ENCODE results near the gene AP3B1. TPM values are rescaled to one million over a fixed set of nuclear protein-coding genes. Genes with fewer than 3 reads are reported as not detected.
"Not testable (repeated sequence)": the region's sequence is repeated elsewhere in the genome, so short reads cannot be mapped to it uniquely, and the experiment has no call there.

AP3B1 gene
- total RNA-seq, 1 experiment from 2014 or later: 41.1 TPM

DNA sequence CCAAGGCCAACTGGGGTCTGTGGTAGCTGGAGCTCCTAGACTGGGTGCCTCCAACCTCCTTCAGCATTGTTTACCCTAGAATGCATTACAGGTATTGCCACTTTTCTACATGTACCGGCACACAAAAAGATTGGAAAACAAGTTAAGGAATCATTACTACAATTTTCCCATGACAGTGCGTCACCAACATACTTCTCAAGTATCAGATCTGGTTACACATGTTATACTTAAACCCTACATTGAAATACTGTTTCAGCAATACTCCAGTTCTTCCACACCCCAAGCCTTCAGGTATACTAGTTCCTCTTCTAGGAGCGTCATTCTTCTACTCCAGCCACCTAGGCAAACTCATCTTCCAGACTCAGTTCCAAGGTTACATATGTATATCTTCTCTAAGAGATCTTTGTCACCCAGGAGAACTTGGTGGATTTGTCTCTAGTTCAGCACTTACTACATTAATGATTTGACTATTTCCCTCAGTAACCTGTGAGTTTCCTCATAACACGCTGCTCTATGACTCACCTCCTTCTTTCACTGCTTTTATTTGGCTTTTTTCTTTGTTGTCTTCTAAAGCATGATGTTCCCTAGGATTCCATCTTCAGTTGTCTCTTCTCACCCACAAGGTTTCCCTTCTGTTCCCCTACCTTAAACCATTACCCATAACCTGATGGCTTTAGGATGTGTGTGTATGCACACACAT lies 217.0 kb downstream of the AP3B1 start:
- Histone ChIP-seq H3K9me3 (no peaks in the 10 kb centered on the region), H3K36me3 (no peaks in the 10 kb centered on the region; the same call in 1 of the 2 replicates), H3K27me3 (no peaks in the 10 kb centered on the region), H3K4me3 (no peak overlapping the region)
- no peak for DNase-seq

- Histone ChIP-seq H3K9me3 (no peaks in the 10 kb centered on the region), H3K27me3 (no peaks in the 10 kb centered on the region), H3K36me3 (no peaks in the 10 kb centered on the region; the same call in 1 of the 2 replicates), H3K4me3 (no peak overlapping the region)
- no peak for DNase-seq
Measured at GRCh38 chr5:78076351-78076750, 218.1 kb downstream of the AP3B1 start.

DNA sequence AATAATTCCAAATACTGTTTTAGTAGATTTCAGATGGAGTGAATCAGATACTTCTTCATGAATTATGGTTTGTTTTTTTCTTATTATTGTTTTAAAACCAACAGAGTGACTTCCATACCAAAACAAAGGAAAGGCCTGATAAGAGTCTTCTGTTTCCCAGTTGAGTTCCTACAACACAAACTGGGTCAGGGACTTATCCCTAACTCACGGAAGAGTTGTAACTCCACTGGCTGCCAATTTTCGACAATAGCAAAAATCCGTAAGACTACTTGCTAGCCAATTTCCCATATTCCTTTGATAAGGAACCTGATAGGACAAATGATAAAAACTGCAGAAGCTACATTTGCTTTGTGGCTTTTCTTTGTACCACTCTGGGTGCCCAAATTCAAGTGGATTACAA lies 219.2 kb downstream of the AP3B1 start:
- Histone ChIP-seq H3K27me3 (no peaks in the 10 kb centered on the region), H3K4me3 (no peak overlapping the region), H3K9me3 (no peaks in the 10 kb centered on the region), H3K36me3 (no peaks in the 10 kb centered on the region; the same call in 1 of the 2 replicates)
- no peak for DNase-seq

GRCh38 chr5:78070691-78071090 lies 223.8 kb downstream of the AP3B1 start:
- not testable (repeated sequence) for H3K4me3 ChIP-seq, H3K27me3 ChIP-seq, H3K36me3 ChIP-seq, H3K9me3 ChIP-seq, DNase-seq

DNA sequence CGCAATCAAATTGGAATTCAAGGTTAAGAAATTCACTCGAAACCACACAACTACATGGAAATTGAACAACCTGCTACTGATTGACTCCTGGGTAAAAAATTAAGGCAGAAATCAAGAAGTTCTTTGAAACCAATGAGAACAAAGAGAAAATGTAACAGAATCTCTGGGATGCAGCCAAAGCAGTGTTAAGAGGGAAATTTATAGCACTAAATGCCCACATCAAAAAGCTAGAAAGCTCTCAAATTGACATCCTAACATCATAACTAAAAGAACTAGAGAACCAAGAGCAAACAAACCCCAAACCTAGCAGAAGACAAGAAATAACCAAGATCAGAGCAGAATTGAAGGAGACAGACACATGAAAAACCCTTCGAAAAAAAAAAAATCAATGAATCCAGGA lies 226.9 kb downstream of the AP3B1 start:
- DNase-seq, H3K27me3 ChIP-seq, H3K9me3 ChIP-seq: not testable (repeated sequence)

GRCh38 chr5:78066722-78067121 lies 227.8 kb downstream of the AP3B1 start:
- not testable (repeated sequence) for DNase-seq, H3K9me3 ChIP-seq, H3K27me3 ChIP-seq, H3K36me3 ChIP-seq, H3K4me3 ChIP-seq

More for the DNA sequence above, 226.9 kb downstream of the AP3B1 start:
- not testable (repeated sequence) for H3K36me3 ChIP-seq, H3K4me3 ChIP-seq

DNA sequence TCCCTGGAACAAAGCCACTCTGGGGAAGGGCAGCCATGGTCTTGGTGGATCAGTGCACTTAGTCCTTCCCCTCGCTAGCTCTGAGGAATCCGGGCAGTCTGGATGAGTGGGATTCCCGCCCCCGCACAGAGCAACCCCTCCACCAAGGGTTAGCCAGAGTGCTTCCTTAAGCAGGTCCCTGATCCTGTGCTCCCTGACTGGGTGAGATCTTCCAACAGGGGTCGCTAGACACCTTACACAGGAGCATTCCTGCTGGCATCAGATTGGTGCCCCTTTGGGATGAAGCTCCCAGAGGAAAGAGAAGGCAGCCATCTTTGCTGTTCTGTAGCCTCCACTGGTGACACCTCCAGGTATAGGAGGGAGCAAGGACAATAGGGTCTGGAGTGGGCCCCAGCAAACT lies 228.8 kb downstream of the AP3B1 start:
- Histone ChIP-seq H3K27me3 (no peaks in the 10 kb centered on the region), H3K9me3 (peaks cover 6% of the 10 kb centered on the region), H3K36me3 (no peaks in the 10 kb centered on the region), H3K4me3 (no peak overlapping the region)
- DNase-seq: no peak

DNA sequence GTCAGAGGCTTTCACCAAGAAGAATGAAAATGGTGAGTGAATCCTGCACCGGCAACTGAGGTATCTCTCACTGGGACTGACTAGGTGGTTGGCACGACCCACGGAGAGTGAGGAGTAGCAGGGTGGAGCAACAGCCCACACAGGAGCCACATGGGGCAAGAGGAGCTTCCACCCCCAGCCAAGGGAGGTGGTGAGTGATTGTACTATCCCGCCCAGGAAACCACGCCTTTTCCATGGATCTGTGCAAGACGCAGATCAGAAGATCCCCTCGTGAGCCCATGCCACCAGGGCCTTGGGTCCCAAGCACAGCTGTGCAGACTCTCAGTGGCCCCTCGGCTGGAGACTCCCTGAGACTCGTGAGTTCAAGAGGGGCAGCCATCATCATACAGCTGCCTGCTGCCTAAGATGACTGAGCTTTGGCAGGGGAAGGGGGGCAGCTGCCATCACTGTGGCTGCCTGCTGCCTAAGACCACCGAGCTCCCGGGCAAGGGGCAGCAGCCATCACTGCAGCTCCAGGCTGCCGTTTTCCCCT lies 229.5 kb downstream of the AP3B1 start:
- H3K9me3 ChIP-seq: peaks cover 6% of the 10 kb centered on the region
- H3K27me3 ChIP-seq: no peaks in the 10 kb centered on the region
- no peaks in the 10 kb centered on the region for H3K36me3 ChIP-seq
- H3K4me3 ChIP-seq: no peak overlapping the region
- DNase-seq: no peak

DNA sequence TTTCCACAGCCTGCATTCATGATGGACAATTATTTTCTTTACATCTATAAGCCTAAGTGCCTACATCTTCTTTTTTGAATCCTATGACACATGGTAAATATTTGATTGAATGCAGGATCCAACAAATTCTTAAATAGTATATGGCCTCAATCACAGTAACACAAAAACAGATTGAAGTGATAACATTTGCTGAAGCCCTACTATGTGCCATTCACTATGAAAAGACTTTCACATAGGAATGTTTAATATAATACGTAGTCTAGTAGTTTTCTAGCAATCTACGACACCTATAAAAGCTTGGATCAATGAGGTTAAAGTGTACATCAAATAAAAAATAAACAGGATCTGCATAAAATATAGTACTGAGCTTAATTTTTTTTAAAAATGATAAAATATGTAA lies 231.0 kb downstream of the AP3B1 start:
- Histone ChIP-seq H3K4me3 (no peak overlapping the region), H3K36me3 (no peaks in the 10 kb centered on the region)
- no peak for DNase-seq

GRCh38 chr5:78062645-78063044 lies 231.9 kb downstream of the AP3B1 start:
- peaks cover 5% of the 10 kb centered on the region for H3K9me3 ChIP-seq
- no peaks in the 10 kb centered on the region for H3K27me3 ChIP-seq

More for the DNA sequence above, 231.0 kb downstream of the AP3B1 start:
- Histone ChIP-seq H3K9me3 (peaks cover 6% of the 10 kb centered on the region), H3K27me3 (no peaks in the 10 kb centered on the region)

DNA sequence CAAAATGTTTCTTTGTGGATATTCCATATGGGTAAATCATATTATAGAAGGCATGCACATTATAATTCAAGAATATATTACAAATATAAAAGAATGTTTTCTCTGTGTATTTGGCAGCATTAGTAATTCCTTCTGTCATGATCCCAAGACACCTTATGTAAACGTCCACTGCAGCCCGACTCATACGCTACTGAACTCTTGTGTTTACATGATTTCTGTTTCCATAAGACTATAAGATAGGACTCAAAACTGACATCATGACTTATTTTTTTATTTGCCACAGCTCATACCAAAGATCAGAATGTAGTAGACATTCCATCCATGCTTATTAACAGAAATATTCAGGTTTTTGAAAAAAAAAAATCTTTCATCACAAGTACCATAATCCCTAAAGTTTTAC lies 234.1 kb downstream of the AP3B1 start:
- H3K36me3 ChIP-seq: no peaks in the 10 kb centered on the region
- H3K9me3 ChIP-seq: no peaks in the 10 kb centered on the region
- no peaks in the 10 kb centered on the region for H3K27me3 ChIP-seq
- no peak overlapping the region for H3K4me3 ChIP-seq
- DNase-seq: peak; percentile 12

More at GRCh38 chr5:78062645-78063044, 231.9 kb downstream of the AP3B1 start:
- no peak overlapping the region for H3K4me3 ChIP-seq
- DNase-seq: no peak
- H3K36me3 ChIP-seq: no peaks in the 10 kb centered on the region

DNA sequence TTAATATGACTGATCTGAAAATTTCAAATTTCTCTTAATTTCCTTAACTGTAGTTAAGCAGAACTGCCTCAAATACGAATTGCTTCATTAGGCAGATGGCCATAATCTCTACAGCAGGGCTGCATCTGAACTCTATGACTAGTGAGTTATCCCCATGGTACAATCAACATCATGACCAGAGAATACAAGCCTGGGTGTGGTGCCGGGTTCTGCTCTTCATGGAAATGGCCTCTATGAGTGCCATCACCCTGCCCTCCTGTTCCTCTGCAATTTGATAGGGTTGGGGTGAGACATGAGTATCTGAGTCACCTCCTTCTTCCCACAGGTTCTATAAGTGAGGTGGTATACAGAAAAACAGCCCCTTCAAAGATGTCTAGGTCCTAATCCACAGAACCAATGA lies 235.9 kb downstream of the AP3B1 start:
- Histone ChIP-seq H3K27me3 (no peaks in the 10 kb centered on the region), H3K36me3 (no peaks in the 10 kb centered on the region), H3K4me3 (no peak overlapping the region), H3K9me3 (no peaks in the 10 kb centered on the region)
- no peak for DNase-seq

- Histone ChIP-seq H3K27me3 (no peaks in the 10 kb centered on the region), H3K9me3 (no peaks in the 10 kb centered on the region), H3K4me3 (no peak overlapping the region), H3K36me3 (no peaks in the 10 kb centered on the region)
- no peak for DNase-seq
Measured at GRCh38 chr5:78056901-78057514, 237.5 kb downstream of the AP3B1 start.

DNA sequence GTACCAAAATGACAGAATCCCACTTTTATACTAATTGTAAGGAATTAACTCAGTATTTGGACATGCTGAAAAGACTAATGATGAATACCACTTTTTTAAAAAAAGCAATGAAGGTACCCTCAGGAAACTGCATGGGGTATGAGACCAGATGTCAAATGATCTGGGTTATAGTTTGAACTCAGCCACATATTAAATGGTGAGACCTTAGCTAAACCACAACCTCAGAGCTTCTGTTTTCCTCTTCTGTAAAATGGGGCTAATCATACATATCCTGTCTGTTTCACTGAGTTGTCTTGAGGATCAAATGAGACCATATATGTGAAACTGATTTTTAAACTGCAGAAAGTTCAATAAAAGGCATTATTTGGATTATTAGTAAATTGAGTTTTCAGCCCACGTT lies 238.4 kb downstream of the AP3B1 start:
- Histone ChIP-seq H3K27me3 (no peaks in the 10 kb centered on the region), H3K9me3 (no peaks in the 10 kb centered on the region), H3K36me3 (no peaks in the 10 kb centered on the region), H3K4me3 (no peak overlapping the region)
- DNase-seq: no peak

DNA sequence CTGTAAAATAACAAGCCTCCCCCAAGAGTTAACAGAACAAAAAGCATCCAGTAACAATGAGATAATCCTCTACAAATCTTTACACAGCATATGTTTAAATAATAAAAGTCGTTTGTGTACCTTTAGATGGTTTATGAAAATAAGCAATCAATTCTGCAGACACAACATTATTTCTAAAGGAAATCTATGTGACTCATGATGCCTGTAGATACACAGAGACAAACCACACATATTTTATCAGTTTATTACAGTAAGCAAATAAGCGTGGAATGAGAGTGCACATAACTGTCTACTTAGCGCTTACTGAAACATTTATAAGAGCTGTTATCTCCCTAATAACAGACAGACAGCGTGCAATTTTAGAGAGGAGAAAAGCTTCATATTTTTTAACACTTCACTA lies 243.6 kb downstream of the AP3B1 start:
- no peak for DNase-seq
- Histone ChIP-seq H3K27me3 (no peaks in the 10 kb centered on the region), H3K36me3 (no peaks in the 10 kb centered on the region; the same call in 1 of the 2 replicates), H3K9me3 (no peaks in the 10 kb centered on the region), H3K4me3 (no peak overlapping the region)

- not testable (repeated sequence) for H3K27me3 ChIP-seq, H3K9me3 ChIP-seq, H3K36me3 ChIP-seq, DNase-seq, H3K4me3 ChIP-seq
Measured at GRCh38 chr5:78046823-78047222, 247.7 kb downstream of the AP3B1 start.

DNA sequence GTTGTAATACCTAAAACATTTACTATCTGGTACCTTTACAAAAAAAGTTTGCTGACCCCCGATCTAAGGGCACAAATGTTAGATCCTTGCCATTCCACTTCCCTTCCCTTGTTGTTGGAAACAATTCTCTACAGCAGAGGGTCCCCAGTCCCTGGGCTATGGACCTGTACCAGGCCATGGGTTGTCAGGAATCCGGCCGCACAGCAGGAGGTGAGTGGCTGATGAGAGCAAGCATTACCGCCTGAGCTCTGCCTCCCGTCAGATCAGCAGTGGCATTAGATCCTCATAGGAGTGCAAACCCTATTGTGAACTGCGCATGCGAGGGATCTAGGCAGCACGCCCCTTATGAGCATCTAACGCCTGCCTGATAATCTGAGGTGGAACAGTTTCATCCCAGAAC lies 248.5 kb downstream of the AP3B1 start:
- no peak overlapping the region for H3K4me3 ChIP-seq
- H3K36me3 ChIP-seq: no peaks in the 10 kb centered on the region; the same call in 1 of the 2 replicates
- no peaks in the 10 kb centered on the region for H3K9me3 ChIP-seq
- no peaks in the 10 kb centered on the region for H3K27me3 ChIP-seq
- no peak for DNase-seq

DNA sequence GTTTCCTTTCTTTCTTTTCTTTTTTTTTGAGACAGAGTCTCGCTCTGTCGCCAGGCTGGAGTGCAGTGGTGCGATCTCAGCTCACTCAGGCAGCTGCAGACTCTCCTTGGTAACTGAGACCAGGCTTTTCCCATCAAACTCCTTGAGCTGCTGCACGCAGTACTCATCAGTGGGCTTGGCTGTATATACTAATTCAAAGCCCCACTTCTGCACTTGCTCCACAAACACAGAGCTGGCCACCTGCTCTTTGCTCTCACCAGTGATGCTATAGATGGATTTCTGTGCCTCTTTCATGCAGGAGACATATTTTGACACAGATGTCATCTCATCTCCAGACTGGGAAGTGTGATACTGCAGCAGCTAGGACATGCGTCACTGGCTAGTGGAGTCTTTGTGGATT lies 252.7 kb downstream of the AP3B1 start:
- DNase-seq: no peak

More for the DNA sequence above, 252.7 kb downstream of the AP3B1 start:
- Histone ChIP-seq H3K9me3 (no peaks in the 10 kb centered on the region), H3K4me3 (no peak overlapping the region), H3K36me3 (no peaks in the 10 kb centered on the region; the same call in 1 of the 2 replicates), H3K27me3 (no peaks in the 10 kb centered on the region)
